ENCODE results near the gene KRTAP5-7.

DNA sequence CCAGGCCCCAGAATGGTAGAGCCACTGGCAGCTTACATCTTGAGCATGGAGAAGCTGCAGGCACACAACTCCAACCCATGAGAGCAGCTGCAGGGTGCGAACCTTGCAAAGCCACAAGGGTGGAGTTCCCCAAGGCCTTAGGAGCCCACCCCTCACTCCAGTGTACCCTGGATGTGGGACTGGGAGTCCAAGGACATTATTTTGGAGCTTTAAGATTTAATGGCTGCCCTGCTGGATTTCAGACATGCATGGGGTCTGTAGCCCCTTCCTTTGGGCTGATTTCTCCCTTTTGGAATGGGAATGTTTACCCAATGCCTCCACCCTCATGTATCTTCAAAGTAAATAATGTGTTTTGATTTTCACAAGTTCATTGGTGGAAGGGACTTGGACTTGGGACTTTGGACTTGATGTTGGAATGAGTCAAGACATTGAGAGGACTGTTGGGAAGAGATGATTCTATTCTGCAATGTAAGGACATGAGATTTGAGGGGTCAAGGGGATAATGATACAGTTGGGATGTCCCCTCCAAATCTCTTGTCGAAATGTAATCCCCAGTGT is 1.1 kb upstream of the KRTAP5-7 start:
- no peak for TF ChIP-seq POLR2A (IDR thresholded peaks at IDR 0.05; ENCODE audit: low read length)
- no peak for TF ChIP-seq GATA1 (IDR thresholded peaks at IDR 0.05; ENCODE audit: low read depth, low read length)
